Activated CD4-positive, alpha-beta T cell treated with anti-CD3 and anti-CD28 coated beads, Interleukin-2, amount 50 U/mL, for 16 hours (primary cell): ENCODE data around the gene BCR.
A peak's percentile ranks its signal among the peaks of the same experiment; 100 is the strongest.

Experiments used
- DNase-seq: peaks from one replicate; pipeline ENCODE4 v3.0.0-alpha.2; 2020

BCR gene

DNA sequence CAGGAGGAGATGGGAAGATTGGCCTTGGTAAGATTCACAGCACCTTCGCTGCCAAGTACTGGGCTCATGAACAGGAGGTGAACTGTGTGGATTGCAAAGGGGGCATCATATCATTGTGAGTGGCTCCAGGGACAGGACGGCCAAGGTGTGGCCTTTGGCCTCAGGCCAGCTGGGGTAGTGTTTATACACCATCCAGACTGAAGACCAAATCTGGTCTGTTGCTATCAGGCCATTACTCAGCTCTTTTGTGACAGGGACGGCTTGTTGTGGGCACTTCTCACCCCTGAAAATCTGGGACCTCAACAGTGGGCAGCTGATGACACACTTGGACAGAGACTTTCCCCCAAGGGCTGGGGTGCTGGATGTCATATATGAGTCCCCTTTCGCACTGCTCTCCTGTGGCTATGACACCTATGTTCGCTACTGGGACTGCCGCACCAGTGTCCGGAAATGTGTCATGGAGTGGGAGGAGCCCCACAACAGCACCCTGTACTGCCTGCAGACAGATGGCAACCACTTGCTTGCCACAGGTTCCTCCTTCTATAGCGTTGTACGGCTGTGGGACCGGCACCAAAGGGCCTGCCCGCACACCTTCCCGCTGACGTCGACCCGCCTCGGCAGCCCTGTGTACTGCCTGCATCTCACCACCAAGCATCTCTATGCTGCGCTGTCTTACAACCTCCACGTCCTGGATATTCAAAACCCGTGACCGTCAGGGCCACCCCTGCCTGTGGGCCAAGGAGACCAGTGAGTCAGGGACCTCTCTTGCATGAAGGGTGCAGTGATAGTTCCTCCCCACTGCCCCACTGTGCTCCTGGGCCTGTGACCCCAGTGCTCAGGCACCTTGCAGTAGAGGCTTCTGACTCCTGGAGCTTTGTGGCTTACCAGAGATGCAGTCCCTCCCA lies 83.6 kb downstream of the BCR start:
- DNase-seq = peak; percentile 27

GRCh38 chr22:23264610-23265367 lies 84.5 kb downstream of the BCR start:
- DNase-seq = no peak

GRCh38 chr22:23265368-23265700 lies 85.0 kb downstream of the BCR start:
- no peak for DNase-seq

DNA sequence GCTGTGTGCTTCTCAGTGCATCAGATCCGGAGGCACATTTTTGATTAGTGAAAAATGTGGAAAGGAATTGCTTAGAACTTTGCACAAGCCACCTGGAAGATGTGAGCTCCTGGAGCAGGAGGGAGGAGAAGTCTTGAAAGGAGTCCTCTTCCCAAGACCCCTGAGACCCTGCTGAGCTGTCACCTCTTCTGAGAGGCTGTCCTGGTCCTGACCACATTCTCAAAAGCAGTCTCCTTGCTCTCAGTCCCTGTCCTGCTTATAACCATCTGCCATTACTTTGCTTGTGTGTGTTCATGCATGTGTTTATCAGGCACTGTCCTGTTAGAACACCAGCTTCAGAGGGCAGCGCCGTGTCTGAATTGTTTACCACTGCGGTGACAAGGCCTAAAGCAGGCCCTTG lies 86.5 kb downstream of the BCR start:
- no peak for DNase-seq

- DNase-seq = no peak
Measured at GRCh38 chr22:23267226-23268043, 87.1 kb downstream of the BCR start.

DNA sequence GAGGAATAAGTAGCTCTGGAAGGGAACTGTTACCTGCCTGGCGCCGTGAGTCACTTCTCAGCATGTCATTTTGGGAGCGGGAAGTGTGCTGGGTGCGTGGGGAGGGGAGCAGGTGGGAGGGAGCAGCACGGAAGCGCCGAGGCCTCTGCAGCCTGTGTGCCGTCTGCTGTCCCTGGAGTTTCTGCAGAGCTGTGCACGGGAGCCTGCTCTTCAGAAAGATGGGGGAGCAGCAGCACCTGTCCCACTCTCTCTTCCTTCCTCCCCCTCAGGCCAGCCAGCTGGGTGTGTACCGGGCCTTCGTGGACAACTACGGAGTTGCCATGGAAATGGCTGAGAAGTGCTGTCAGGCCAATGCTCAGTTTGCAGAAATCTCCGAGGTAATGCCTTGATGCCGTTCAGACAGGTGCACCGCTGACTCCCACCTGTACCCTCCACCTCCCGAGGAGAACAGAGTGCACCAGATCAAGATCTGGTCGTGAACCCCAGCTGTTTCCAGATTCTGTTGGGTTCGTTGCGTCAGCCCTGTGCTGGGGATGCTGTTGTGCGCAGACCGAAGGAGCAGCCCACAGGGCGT lies 87.9 kb downstream of the BCR start:
- no peak for DNase-seq

GRCh38 chr22:23268877-23269276 lies 88.6 kb downstream of the BCR start:
- DNase-seq = peak; percentile 32

GRCh38 chr22:23269441-23270211 lies 89.3 kb downstream of the BCR start:
- no peak for DNase-seq

DNA sequence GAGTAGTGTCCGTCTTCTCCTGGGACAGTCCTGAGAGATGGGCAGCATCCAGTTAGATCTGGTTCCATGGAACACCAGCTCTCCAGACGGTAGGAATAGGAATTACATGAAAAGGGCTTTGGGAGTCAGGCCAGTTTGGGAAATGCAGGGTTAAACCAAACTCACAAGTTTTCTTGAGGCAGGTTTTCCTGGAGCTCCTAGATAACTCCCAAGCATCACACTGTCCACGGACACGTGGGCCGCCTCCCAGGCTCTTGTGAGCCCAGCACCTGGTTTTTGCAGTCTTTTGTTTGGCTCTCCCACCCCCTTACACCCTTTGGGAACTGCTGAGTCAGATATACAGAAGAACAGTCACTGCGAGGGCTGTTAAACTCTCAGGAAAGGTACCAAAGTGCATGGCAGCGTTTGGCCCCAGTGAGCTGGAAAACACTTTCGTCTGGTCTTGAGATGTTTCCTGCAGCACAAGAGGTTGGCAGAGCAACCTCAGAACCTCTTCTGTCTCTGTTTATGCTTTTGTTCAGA lies 90.0 kb downstream of the BCR start:
- no peak for DNase-seq

DNA sequence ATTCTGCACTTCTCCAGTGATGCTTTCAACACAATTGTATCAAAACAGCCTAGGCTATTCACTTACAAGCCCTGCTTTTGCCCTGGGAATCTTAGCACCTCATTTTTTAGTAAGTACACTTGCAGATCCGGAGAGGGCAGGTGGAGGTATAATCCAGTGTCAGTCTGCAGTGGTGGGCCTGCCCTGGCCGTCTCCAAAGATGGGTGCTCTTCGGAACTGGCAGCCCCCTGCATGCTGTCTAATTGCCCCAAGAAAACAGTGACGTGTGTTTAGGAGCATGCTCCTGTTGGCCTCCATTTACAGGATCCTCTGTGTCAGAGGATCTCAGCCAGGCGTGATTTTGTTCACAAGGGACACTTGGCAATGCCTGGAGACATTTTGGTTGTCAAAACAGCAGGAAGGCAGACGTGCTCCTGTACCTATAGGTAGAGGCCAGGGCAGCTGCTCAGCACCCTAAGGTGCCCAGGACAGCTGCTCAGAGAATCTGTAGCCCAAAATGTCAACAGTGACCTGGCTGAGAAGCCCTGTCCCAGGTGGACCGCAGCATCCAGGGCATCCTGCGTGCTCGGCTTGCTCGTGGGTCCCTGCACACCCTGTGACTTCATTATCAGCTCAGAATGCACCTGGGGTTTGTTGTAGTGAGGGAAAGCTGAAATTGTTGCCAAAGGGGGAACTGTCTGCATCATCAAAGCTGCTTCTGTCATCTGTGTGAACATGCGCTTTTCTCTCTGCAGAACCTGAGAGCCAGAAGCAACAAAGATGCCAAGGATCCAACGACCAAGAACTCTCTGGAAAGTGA lies 90.7 kb downstream of the BCR start:
- DNase-seq = no peak

GRCh38 chr22:23271597-23271908 lies 91.2 kb downstream of the BCR start:
- DNase-seq = no peak

DNA sequence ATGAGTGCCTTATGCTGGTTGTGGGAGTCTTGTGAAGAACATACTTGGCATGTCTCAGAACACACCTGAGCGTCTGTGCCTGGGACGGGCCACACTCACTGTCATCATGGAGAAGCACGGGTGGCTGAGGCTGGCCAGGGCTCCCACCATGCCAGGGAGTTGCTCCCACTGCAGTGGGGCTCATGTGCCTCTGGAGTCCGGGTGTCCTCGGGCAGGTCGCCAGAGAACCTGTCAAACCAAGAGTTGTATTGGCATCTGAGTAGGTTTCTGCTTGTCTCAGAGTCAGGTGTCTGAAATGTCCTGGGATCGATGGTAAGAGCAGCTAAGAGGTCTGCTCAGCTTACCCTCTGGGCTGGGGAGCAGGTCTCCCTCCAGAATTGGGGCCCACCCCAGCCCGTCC lies 92.1 kb downstream of the BCR start:
- DNase-seq = no peak

- no peak for DNase-seq
Measured at GRCh38 chr22:23272834-23273233, 92.5 kb downstream of the BCR start.

DNA sequence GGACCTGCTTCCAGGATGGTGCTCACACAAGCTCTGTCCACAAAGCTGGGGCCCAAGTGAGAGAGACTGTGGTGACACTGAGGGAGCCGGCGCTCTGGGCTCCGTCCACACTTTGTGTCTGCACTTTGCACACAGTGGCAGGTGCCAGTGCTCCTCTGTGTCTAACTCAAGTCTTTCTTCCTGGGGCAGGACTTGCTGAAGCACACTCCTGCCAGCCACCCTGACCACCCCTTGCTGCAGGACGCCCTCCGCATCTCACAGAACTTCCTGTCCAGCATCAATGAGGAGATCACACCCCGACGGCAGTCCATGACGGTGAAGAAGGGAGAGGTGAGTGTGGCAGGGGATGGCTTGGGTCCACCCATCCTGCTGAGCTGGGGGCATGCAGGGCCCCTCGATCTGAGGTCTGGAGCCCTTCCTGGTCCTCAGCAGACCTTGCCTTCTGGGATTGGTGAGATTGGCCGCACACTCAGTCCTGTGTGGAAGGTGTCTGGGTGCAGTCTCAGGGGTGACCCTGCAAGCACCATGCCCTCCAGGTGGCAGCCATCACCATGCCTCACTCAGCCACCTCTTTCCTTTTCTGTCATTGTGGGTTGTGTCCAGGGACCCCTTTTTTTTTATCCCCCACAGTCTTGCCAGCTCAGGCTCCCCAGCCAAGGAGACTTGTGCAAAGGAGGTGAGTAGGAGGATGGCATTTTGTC lies 93.3 kb downstream of the BCR start:
- DNase-seq = no peak

- DNase-seq = no peak
Measured at GRCh38 chr22:23274146-23274526, 93.8 kb downstream of the BCR start.

DNA sequence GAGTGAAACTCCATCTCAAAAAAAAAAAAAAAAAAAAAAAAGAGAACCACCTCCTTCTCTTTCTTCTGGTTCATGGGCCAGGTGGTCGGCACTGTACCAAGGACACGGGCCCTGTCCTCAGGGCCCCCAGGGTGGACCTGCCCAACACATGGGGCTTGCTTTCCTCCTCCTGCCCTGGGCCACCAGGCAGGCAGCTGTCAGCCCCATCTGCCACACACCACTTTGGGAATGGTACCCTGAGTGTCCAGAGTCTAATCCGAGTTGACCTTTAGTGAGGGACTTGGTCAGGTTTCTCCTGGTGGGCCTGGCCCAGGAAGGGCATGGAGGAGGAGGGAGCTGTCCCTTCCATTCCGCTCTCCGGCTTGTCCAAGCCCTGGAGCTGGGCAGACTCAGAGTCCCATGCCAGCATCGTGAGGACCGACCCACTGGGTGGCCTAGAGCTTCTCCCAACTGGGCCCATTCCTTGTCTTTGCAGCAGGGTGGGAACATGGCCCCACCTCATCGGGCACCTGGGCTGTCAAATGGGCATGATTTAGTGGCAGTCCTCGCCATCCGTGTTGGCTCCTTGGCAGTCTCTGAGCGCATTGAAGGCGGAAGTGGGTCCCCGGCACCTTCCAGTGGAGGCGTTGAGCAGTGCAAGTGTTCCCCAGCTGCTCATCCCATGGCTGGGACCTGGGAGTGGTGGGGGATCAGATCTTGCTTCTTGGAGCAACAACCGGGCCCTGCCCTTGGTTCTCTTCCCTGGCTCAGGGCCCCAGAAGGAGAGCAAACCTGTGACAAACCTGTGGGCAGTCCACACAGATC lies 94.8 kb downstream of the BCR start:
- DNase-seq = no peak

- DNase-seq = no peak
Measured at GRCh38 chr22:23275751-23276150, 95.4 kb downstream of the BCR start.

DNA sequence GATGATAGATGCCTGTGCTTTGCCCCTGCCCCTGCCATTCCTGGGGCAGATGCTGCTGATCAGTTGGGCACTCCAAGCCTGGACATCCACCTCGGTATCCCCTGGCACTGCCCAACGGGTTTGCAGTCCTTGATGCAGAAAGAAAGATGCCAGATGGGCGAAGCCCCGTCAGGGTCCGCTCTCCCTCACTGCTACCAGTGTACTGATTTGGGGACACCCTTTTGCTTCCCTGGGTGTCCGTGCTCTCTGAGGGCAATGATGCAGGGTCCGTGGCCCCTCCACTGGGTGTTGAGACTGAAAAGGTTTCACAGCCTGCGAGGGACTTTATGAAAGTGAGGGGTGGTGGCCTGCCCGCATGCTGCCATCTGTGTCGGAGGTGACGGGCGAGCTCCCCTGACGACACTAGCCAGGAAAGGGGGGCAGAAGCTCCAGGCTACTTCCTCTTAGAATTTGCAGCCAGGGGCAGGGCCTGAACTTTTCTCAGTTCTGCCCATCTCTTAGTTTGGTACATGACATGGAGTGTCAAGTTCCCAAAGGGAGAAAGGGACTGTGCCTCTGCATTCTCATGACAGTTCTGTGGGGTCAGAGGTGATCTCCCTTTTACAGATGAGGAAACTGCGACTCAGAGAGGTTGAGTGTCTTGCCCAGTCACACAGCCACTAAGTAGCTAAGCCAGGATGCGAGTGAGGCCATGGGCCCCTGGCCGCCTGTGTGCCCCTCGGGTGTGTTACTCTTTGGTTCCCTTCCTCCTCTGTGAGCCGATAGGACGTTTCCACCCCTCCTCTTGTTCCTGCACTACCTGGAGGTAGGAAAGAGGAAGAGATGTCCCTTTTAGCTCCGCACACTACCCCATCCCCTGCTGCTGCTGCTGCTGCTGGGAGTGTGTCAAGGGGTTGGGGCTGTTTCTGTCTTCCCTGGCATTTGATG lies 96.6 kb downstream of the BCR start:
- no peak for DNase-seq
